GOT3 (cell line): ENCODE data around the gene ERC1.

Experiments
- DNase-seq: peaks from one replicate; lab custom pipeline; 2025; ENCODE audit warnings: mixed read lengths; lab: John Stamatoyannopoulos, UW

Gene ERC1

GRCh38 chr12:1391722-1392121 is 400.7 kb downstream of the ERC1 start:
- DNase-seq, result no peak

- no peak for DNase-seq
These were observed 404.5 kb downstream of the ERC1 start for GRCh38 chr12:1395421-1395955.

GRCh38 chr12:1398673-1399072 is 407.6 kb downstream of the ERC1 start:
- no peak for DNase-seq

GRCh38 chr12:1401891-1402290 is 410.9 kb downstream of the ERC1 start:
- no peak for DNase-seq

GRCh38 chr12:1403417-1403816 is 412.4 kb downstream of the ERC1 start:
- DNase-seq, result no peak

GRCh38 chr12:1405619-1406018 is 414.6 kb downstream of the ERC1 start:
- no peak for DNase-seq

- no peak for DNase-seq
These were observed 419.8 kb downstream of the ERC1 start for GRCh38 chr12:1410794-1411193.

GRCh38 chr12:1413930-1414329 is 422.9 kb downstream of the ERC1 start:
- no peak for DNase-seq

- no peak for DNase-seq
These were observed 427.1 kb downstream of the ERC1 start for GRCh38 chr12:1418144-1418543.

GRCh38 chr12:1419849-1420371 is 428.9 kb downstream of the ERC1 start:
- DNase-seq, result no peak

- DNase-seq, result no peak
These were observed 430.2 kb downstream of the ERC1 start for GRCh38 chr12:1421091-1421846.

GRCh38 chr12:1422604-1423315 is 431.7 kb downstream of the ERC1 start:
- no peak for DNase-seq

GRCh38 chr12:1424674-1425395 is 433.8 kb downstream of the ERC1 start:
- DNase-seq, result no peak

- DNase-seq, result no peak
These were observed 434.3 kb downstream of the ERC1 start for GRCh38 chr12:1425396-1425729.

- DNase-seq, result no peak
These were observed 437.6 kb downstream of the ERC1 start for GRCh38 chr12:1428671-1429070.

GRCh38 chr12:1429980-1430379 is 439.0 kb downstream of the ERC1 start:
- no peak for DNase-seq

- no peak for DNase-seq
These were observed 443.4 kb downstream of the ERC1 start for GRCh38 chr12:1434296-1434955.

- no peak for DNase-seq
These were observed 444.0 kb downstream of the ERC1 start for GRCh38 chr12:1435044-1435443.

- no peak for DNase-seq
These were observed 444.4 kb downstream of the ERC1 start for GRCh38 chr12:1435456-1435855.

GRCh38 chr12:1436015-1436414 is 445.0 kb downstream of the ERC1 start:
- no peak for DNase-seq

- DNase-seq, result no peak
These were observed 446.0 kb downstream of the ERC1 start for GRCh38 chr12:1436981-1437380.

- no peak for DNase-seq
These were observed 448.2 kb downstream of the ERC1 start for GRCh38 chr12:1439201-1439600.
